GM23338 (cell line): Measurements from ENCODE around the gene GFER. TPM values are rescaled to one million over a fixed set of nuclear protein-coding genes. Genes with fewer than 3 reads are reported as not detected.
A peak's percentile ranks its signal among the peaks of the same experiment; 100 is the strongest.

ENCODE experiments used
- ATAC-seq: fragments of 200-7000 bp; cut with Tn5 transposase; 3 replicates; pipeline ENCODE4 v1.9.1; 2020
- DNase-seq: peaks from one replicate; pipeline ENCODE4 v3.0.0-alpha.2; 2015; ENCODE audit warnings: low spot score
- H2AFZ ChIP-seq: fragments of 200-600 bp; sonication (generic); 2 replicates; pipeline ENCODE4 v1.8.0; 2016; ENCODE audit warnings: antibody characterized with exemption, mild to moderate bottlenecking, moderate library complexity
- H3F3A ChIP-seq: fragments of 200-600 bp; sonication (generic); replicated peaks from 2 replicates; pipeline ENCODE4 v1.8.0; 2017; ENCODE audit warnings: antibody characterized with exemption, mixed run types, low read depth
- H3K27ac ChIP-seq: fragments of 200-600 bp; sonication (generic); 2 replicates; pipeline ENCODE4 v1.6.1; 2016; ENCODE audit warnings: low read depth
- H3K27me3 ChIP-seq: fragments of 200-600 bp; sonication (generic); 2 replicates; pipeline ENCODE4 v1.8.0; 2016; ENCODE audit warnings: mild to moderate bottlenecking, mixed run types, moderate library complexity; ENCODE audit not compliant: insufficient read depth
- H3K36me3 ChIP-seq: fragments of 200-600 bp; sonication (generic); 2 replicates; pipeline ENCODE4 v1.8.0; 2016; ENCODE audit warnings: mild to moderate bottlenecking; ENCODE audit not compliant: insufficient read depth
- H3K4me1 ChIP-seq: fragments of 200-600 bp; sonication (generic); 2 replicates; pipeline ENCODE4 v1.8.0; 2016; ENCODE audit warnings: mild to moderate bottlenecking, moderate library complexity; ENCODE audit not compliant: insufficient read depth
- H3K4me2 ChIP-seq: fragments of 200-600 bp; sonication (generic); 2 replicates; pipeline ENCODE4 v1.7.1; 2017; ENCODE audit warnings: mixed run types
- H3K4me3 ChIP-seq: fragments of 200-600 bp; sonication (generic); 2 replicates; pipeline ENCODE4 v1.6.1; 2016; ENCODE audit warnings: mixed run types
- H3K79me2 ChIP-seq: fragments of 200-600 bp; sonication (generic); replicated peaks from 2 replicates; pipeline ENCODE4 v1.8.0; 2017; ENCODE audit warnings: mild to moderate bottlenecking; ENCODE audit not compliant: insufficient read depth
- H3K9me2 ChIP-seq: fragments of 200-600 bp; sonication (generic); 2 replicates; pipeline ENCODE4 v1.8.0; 2017; ENCODE audit not compliant: insufficient read depth
- H4K20me1 ChIP-seq: fragments of 200-600 bp; sonication (generic); replicated peaks from 2 replicates; pipeline ENCODE4 v1.8.0; 2017; ENCODE audit warnings: mild to moderate bottlenecking; ENCODE audit not compliant: insufficient read depth
- H3K27ac Mint-ChIP-seq: 2 replicates; pipeline ENCODE4 v1.8.0; 2020; ENCODE audit warnings: inconsistent platforms, mild to moderate bottlenecking, moderate library complexity, mixed read lengths
- H3K27me3 Mint-ChIP-seq: 3 replicates; pipeline ENCODE4 v1.8.0; 2022; ENCODE audit warnings: low read depth, mild to moderate bottlenecking, moderate library complexity, mixed read lengths, inconsistent platforms; ENCODE audit not compliant: insufficient read depth, poor library complexity
- H3K36me3 Mint-ChIP-seq: 3 replicates; pipeline ENCODE4 v1.8.0; 2021; ENCODE audit warnings: low read depth, mild to moderate bottlenecking, inconsistent platforms, moderate library complexity, mixed read lengths
- H3K4me1 Mint-ChIP-seq: 3 replicates; pipeline ENCODE4 v1.8.0; 2020; ENCODE audit warnings: mild to moderate bottlenecking, inconsistent platforms, mixed read lengths
- H3K4me3 Mint-ChIP-seq: 3 replicates; pipeline ENCODE4 v1.8.0; 2021; ENCODE audit warnings: moderate library complexity, mild to moderate bottlenecking, inconsistent platforms, mixed read lengths
- H3K9me3 Mint-ChIP-seq: 3 replicates; pipeline ENCODE4 v1.8.0; 2020; ENCODE audit warnings: moderate library complexity, mild to moderate bottlenecking, inconsistent platforms, mixed read lengths
- CREB1 ChIP-seq: fragments of 250-450 bp; sonication (Bioruptor Pico); IDR thresholded peaks from 2 replicates; pipeline ENCODE4 v1.5.0; 2020; ENCODE audit warnings: low read depth, mild to moderate bottlenecking, moderate library complexity
- ETS1 ChIP-seq: IDR thresholded peaks from 2 replicates; pipeline ENCODE4 v1.6.1; 2016; ENCODE audit warnings: antibody characterized with exemption
- EZH2 ChIP-seq: fragments of 200-600 bp; sonication (generic); IDR thresholded peaks from one replicate; pipeline ENCODE4 v1.8.0; 2017; ENCODE audit warnings: antibody characterized with exemption, mild to moderate bottlenecking, low read depth; ENCODE audit not compliant: unreplicated experiment
- EZH2phosphoT487 ChIP-seq: fragments of 200-600 bp; sonication (generic); IDR thresholded peaks from one replicate; pipeline ENCODE4 v1.8.1; 2018; ENCODE audit warnings: antibody characterized with exemption; ENCODE audit not compliant: unreplicated experiment
- POLR2AphosphoS5 ChIP-seq: IDR thresholded peaks from 2 replicates; pipeline ENCODE4 v1.6.1; 2016; ENCODE audit warnings: antibody characterized with exemption, low read depth
- ZNF331 ChIP-seq: fragments of 250-450 bp; sonication (Bioruptor Pico); IDR thresholded peaks from 2 replicates; pipeline ENCODE4 v1.5.0; 2020; ENCODE audit warnings: low read depth, mild to moderate bottlenecking, moderate library complexity
- ZNF462 ChIP-seq: fragments of 250-450 bp; sonication (Bioruptor Pico); IDR thresholded peaks from 2 replicates; pipeline ENCODE4 v1.5.0; 2020; ENCODE audit warnings: mild to moderate bottlenecking, moderate library complexity
- polyA plus RNA-seq: library from polyadenylated mRNA; unstranded; fragments of >200 nt; fragmentation: Nextera tagmentation; extraction: Ambion mirVana; gene quantifications from 2 replicates; pipeline ENCODE4 v1.2.1, GENCODE V29; 2016
- total RNA-seq: library from RNA; depleted of rRNA; stranded (reverse); fragments of >200 nt; shearing (Covaris generic); gene quantifications from 2 replicates; pipeline ENCODE4 v1.2.3, GENCODE V29; 2014

GFER gene
- total and polyA plus RNA-seq, 2 experiments from 2014 or later = 40.1 to 64.5 TPM

GRCh38 chr16:1979271-1980029 lies 4.5 kb upstream of the GFER start:
- peaks cover 19% of the 10 kb centered on the region for H3K4me1 Mint-ChIP-seq
- DNase-seq (peak; percentile 78), ATAC-seq (peak; percentile 48)
- TF ChIP-seq CREB1 (CRISPR knock-in tag) (no peak), POLR2AphosphoS5 (peak; percentile 84), ETS1 (peak; percentile 11; the same call in 1 of the 2 replicates)
- Histone ChIP-seq H4K20me1 (no peaks in the 10 kb centered on the region; the same call in none of the 2 replicates), H3F3A (peaks cover 25% of the 10 kb centered on the region), H3K4me2 (peak overlapping the region; percentile 89), H3K27me3 (peaks cover 36% of the 10 kb centered on the region), H3K79me2 (no peaks in the 10 kb centered on the region), H3K27ac (no peak overlapping the region), H2AFZ (0 out of 2 replicates have a peak overlapping the region, but pooled peaks have one; percentile 18), H3K36me3 (no peaks in the 10 kb centered on the region), H3K9me2 (no peaks in the 10 kb centered on the region), H3K4me3 (peak overlapping the region; percentile 68), H3K4me1 (peaks cover 16% of the 10 kb centered on the region)
- H3K27me3 Mint-ChIP-seq = peaks cover 42% of the 10 kb centered on the region
- H3K27ac Mint-ChIP-seq = no peak overlapping the region
- peaks cover 11% of the 10 kb centered on the region; the same call in 2 of the 3 replicates for H3K36me3 Mint-ChIP-seq
- H3K9me3 Mint-ChIP-seq = no peaks in the 10 kb centered on the region
- peak overlapping the region; percentile 68 for H3K4me3 Mint-ChIP-seq

GRCh38 chr16:1980030-1980769 lies 3.8 kb upstream of the GFER start:
- peak overlapping the region; percentile 68 for H3K4me3 ChIP-seq
- peak; percentile 4 for ATAC-seq
- H3K27ac ChIP-seq = no peak overlapping the region

GRCh38 chr16:1980770-1981087 lies 3.3 kb upstream of the GFER start:
- H3K4me3 Mint-ChIP-seq = peak overlapping the region; percentile 68
- DNase-seq = no peak
- H3K4me3 ChIP-seq = peak overlapping the region; percentile 68
- H3K79me2 ChIP-seq = peaks cover 4% of the 10 kb centered on the region; the same call in 1 of the 2 replicates
- H3K27me3 ChIP-seq = peaks cover 36% of the 10 kb centered on the region
- H3K9me2 ChIP-seq = no peaks in the 10 kb centered on the region
- no peak for ATAC-seq
- no peak overlapping the region for H3K27ac Mint-ChIP-seq
- no peaks in the 10 kb centered on the region; the same call in none of the 2 replicates for H4K20me1 ChIP-seq
- H3K36me3 ChIP-seq = no peaks in the 10 kb centered on the region
- 0 out of 2 replicates have a peak overlapping the region, but pooled peaks have one; percentile 38 for H2AFZ ChIP-seq
- H3K27me3 Mint-ChIP-seq = peaks cover 47% of the 10 kb centered on the region
- no peak overlapping the region for H3K27ac ChIP-seq
- H3K36me3 Mint-ChIP-seq = peaks cover 14% of the 10 kb centered on the region
- H3F3A ChIP-seq = peaks cover 34% of the 10 kb centered on the region
- peaks cover 23% of the 10 kb centered on the region for H3K4me1 Mint-ChIP-seq
- no peaks in the 10 kb centered on the region for H3K9me3 Mint-ChIP-seq
- peaks cover 21% of the 10 kb centered on the region for H3K4me1 ChIP-seq
- H3K4me2 ChIP-seq = peak overlapping the region; percentile 89
- TF ChIP-seq ZNF331 (CRISPR knock-in tag) = no peak
- TF ChIP-seq ZNF462 (CRISPR knock-in tag) = no peak
- TF ChIP-seq EZH2 = no peak

More at GRCh38 chr16:1980030-1980769, 3.8 kb upstream of the GFER start:
- Histone ChIP-seq H3F3A (peaks cover 31% of the 10 kb centered on the region), H2AFZ (0 out of 2 replicates have a peak overlapping the region, but pooled peaks have one; percentile 38), H3K79me2 (peaks cover 1% of the 10 kb centered on the region; the same call in 1 of the 2 replicates), H3K4me1 (peaks cover 19% of the 10 kb centered on the region), H3K4me2 (peak overlapping the region; percentile 89), H4K20me1 (no peaks in the 10 kb centered on the region; the same call in none of the 2 replicates), H3K9me2 (no peaks in the 10 kb centered on the region), H3K36me3 (no peaks in the 10 kb centered on the region), H3K27me3 (peaks cover 36% of the 10 kb centered on the region)
- H3K4me1 Mint-ChIP-seq = peaks cover 23% of the 10 kb centered on the region
- peak; percentile 66 for DNase-seq
- H3K9me3 Mint-ChIP-seq = no peaks in the 10 kb centered on the region
- peaks cover 13% of the 10 kb centered on the region for H3K36me3 Mint-ChIP-seq
- H3K27me3 Mint-ChIP-seq = peaks cover 47% of the 10 kb centered on the region
- TF ChIP-seq EZH2phosphoT487 = no peak
- TF ChIP-seq EZH2 = peak; percentile 19
- H3K27ac Mint-ChIP-seq = no peak overlapping the region
- peak overlapping the region; percentile 68 for H3K4me3 Mint-ChIP-seq
